Glutamatergic neuron (in vitro differentiated cells): Measurements from ENCODE around the gene CFAP77. TPM values are rescaled to one million over a fixed set of nuclear protein-coding genes. Genes with fewer than 3 reads are reported as not detected.

Source experiments
- DNase-seq: peaks from one replicate; pipeline ENCODE4 v3.0.0; 2022
- H3K27ac Mint-ChIP-seq: one replicate; pipeline ENCODE4 v1.8.0; 2020; ENCODE audit warnings: mild to moderate bottlenecking, mixed read lengths, inconsistent platforms; ENCODE audit not compliant: unreplicated experiment
- H3K27me3 Mint-ChIP-seq: one replicate; pipeline ENCODE4 v1.8.0; 2020; ENCODE audit warnings: mild to moderate bottlenecking, moderate library complexity, mixed read lengths, inconsistent platforms; ENCODE audit not compliant: unreplicated experiment
- H3K36me3 Mint-ChIP-seq: one replicate; pipeline ENCODE4 v1.8.0; 2020; ENCODE audit warnings: mild to moderate bottlenecking, mixed read lengths, inconsistent platforms; ENCODE audit not compliant: unreplicated experiment
- H3K4me1 Mint-ChIP-seq: one replicate; pipeline ENCODE4 v1.8.0; 2020; ENCODE audit warnings: mild to moderate bottlenecking, low read depth, mixed read lengths, inconsistent platforms; ENCODE audit not compliant: unreplicated experiment
- H3K4me3 Mint-ChIP-seq: one replicate; pipeline ENCODE4 v1.8.0; 2020; ENCODE audit warnings: mild to moderate bottlenecking, mixed read lengths, inconsistent platforms; ENCODE audit not compliant: unreplicated experiment
- H3K9me3 Mint-ChIP-seq: one replicate; pipeline ENCODE4 v1.8.0; 2020; ENCODE audit warnings: mild to moderate bottlenecking, moderate library complexity, mixed read lengths, inconsistent platforms; ENCODE audit not compliant: unreplicated experiment
- total RNA-seq: library from RNA; stranded (reverse); fragmentation: NEBNext Ultra II Directional; extraction: Animal tissue kit (Norgen Biotek cat#: 25700); gene quantifications from one replicate; pipeline ENCODE4 v1.2.1, GENCODE V29; 2021; ENCODE audit not compliant: unreplicated experiment
- TF ChIP-seq, protein P1 (sequence below): fragments of 200-600 bp; sonication (generic); IDR thresholded peaks from one replicate; pipeline ENCODE4 v1.5.0; 2021; ENCODE audit not compliant: partially characterized antibody, unreplicated experiment

The CFAP77 gene
- total RNA-seq, 1 donor from 2014 or later = not detected

GRCh38 chr9:132447346-132447745 lies 37.3 kb downstream of the CFAP77 start:
- H3K27ac Mint-ChIP-seq = peak overlapping the region; percentile 36
- no peaks in the 10 kb centered on the region for H3K9me3 Mint-ChIP-seq
- no peak overlapping the region for H3K4me3 Mint-ChIP-seq
- TF ChIP-seq, protein P1, sequence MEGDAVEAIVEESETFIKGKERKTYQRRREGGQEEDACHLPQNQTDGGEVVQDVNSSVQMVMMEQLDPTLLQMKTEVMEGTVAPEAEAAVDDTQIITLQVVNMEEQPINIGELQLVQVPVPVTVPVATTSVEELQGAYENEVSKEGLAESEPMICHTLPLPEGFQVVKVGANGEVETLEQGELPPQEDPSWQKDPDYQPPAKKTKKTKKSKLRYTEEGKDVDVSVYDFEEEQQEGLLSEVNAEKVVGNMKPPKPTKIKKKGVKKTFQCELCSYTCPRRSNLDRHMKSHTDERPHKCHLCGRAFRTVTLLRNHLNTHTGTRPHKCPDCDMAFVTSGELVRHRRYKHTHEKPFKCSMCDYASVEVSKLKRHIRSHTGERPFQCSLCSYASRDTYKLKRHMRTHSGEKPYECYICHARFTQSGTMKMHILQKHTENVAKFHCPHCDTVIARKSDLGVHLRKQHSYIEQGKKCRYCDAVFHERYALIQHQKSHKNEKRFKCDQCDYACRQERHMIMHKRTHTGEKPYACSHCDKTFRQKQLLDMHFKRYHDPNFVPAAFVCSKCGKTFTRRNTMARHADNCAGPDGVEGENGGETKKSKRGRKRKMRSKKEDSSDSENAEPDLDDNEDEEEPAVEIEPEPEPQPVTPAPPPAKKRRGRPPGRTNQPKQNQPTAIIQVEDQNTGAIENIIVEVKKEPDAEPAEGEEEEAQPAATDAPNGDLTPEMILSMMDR = peak; percentile 77
- peak; percentile 77 for DNase-seq
- no peaks in the 10 kb centered on the region for H3K36me3 Mint-ChIP-seq
- peaks cover 2% of the 10 kb centered on the region for H3K27me3 Mint-ChIP-seq
- no peaks in the 10 kb centered on the region for H3K4me1 Mint-ChIP-seq

GRCh38 chr9:132447902-132448301 lies 37.9 kb downstream of the CFAP77 start:
- DNase-seq = no peak
- no peaks in the 10 kb centered on the region for H3K9me3 Mint-ChIP-seq

DNA sequence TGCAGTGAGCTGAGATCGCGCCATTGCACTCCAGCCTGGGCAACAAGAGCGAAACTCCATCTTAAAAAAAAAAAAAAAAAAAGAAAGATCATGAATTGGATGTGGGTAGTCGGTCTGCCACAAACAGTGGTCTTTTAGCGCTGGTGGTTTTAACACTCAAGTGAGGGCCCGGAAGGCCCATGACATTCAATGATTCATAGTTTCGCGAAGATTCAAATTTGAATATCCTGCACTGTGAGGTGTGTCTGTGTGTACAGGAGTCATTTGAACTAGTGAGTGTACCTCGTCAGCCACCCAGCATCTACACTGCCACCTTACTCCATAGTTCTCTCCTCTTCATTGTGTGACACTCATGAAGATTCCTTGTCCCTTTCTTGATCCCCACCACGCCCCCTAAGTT lies 41.3 kb downstream of the CFAP77 start:
- Mint-ChIP-seq H3K9me3 (no peaks in the 10 kb centered on the region), H3K27me3 (peaks cover 2% of the 10 kb centered on the region), H3K4me1 (no peaks in the 10 kb centered on the region), H3K27ac (no peak overlapping the region), H3K4me3 (no peak overlapping the region), H3K36me3 (no peaks in the 10 kb centered on the region)
- DNase-seq = no peak
- TF ChIP-seq, protein P1 = no peak

More at GRCh38 chr9:132447902-132448301, 37.9 kb downstream of the CFAP77 start:
- Mint-ChIP-seq H3K4me1 (no peaks in the 10 kb centered on the region), H3K4me3 (no peak overlapping the region), H3K36me3 (no peaks in the 10 kb centered on the region), H3K27ac (no peak overlapping the region), H3K27me3 (peaks cover 5% of the 10 kb centered on the region)
- TF ChIP-seq, protein P1 = no peak

GRCh38 chr9:132456241-132456640 lies 46.2 kb downstream of the CFAP77 start:
- H3K9me3 Mint-ChIP-seq = no peaks in the 10 kb centered on the region
- H3K4me1 Mint-ChIP-seq = peaks cover 3% of the 10 kb centered on the region
- no peak overlapping the region for H3K27ac Mint-ChIP-seq
- H3K36me3 Mint-ChIP-seq = no peaks in the 10 kb centered on the region
- peaks cover 2% of the 10 kb centered on the region for H3K27me3 Mint-ChIP-seq
- TF ChIP-seq, protein P1 = no peak
- no peak for DNase-seq
- no peak overlapping the region for H3K4me3 Mint-ChIP-seq

GRCh38 chr9:132457504-132458236 lies 47.7 kb downstream of the CFAP77 start:
- no peaks in the 10 kb centered on the region for H3K9me3 Mint-ChIP-seq
- H3K27me3 Mint-ChIP-seq = peaks cover under 1% of the 10 kb centered on the region
- TF ChIP-seq, protein P1 = no peak
- no peaks in the 10 kb centered on the region for H3K36me3 Mint-ChIP-seq
- no peak for DNase-seq
- no peak overlapping the region for H3K27ac Mint-ChIP-seq
- peaks cover 12% of the 10 kb centered on the region for H3K4me1 Mint-ChIP-seq
- no peak overlapping the region for H3K4me3 Mint-ChIP-seq
